HepG2 (cell line): ENCODE measurements around the gene SPSB1. TPM values are rescaled to one million over a fixed set of nuclear protein-coding genes. Genes with fewer than 3 reads are reported as not detected.

Source experiments
- HDAC1 ChIP-seq: sonication (generic); formaldehyde crosslinking; IDR thresholded peaks from 2 replicates; pipeline ENCODE4 v1.5.1; 2020; ENCODE audit warnings: mild to moderate bottlenecking, missing genetic modification reagents
- XRCC5 ChIP-seq: fragments of 200-400 bp; formaldehyde crosslinking; optimal IDR thresholded peaks from 2 replicates; pipeline ENCODE3; 2017; ENCODE audit warnings: mild to moderate bottlenecking, low read length
- ZMAT5 ChIP-seq: sonication (generic); formaldehyde crosslinking; IDR thresholded peaks from 2 replicates; pipeline ENCODE4 v1.5.0; 2020; ENCODE audit warnings: mild to moderate bottlenecking, low read depth, missing genetic modification reagents, borderline replicate concordance
- ZNF136 ChIP-seq: sonication (generic); formaldehyde crosslinking; IDR thresholded peaks from 2 replicates; pipeline ENCODE4 v1.8.1; 2022; ENCODE audit warnings: low read depth, mild to moderate bottlenecking, moderate library complexity, missing genetic modification reagents
- ZNF280D ChIP-seq: sonication (generic); formaldehyde crosslinking; IDR thresholded peaks from 2 replicates; pipeline ENCODE4 v1.5.1; 2020; ENCODE audit warnings: mild to moderate bottlenecking, missing genetic modification reagents
- ZNF772 ChIP-seq: sonication (generic); formaldehyde crosslinking; IDR thresholded peaks from 2 replicates; pipeline ENCODE4 v1.5.0; 2020; ENCODE audit warnings: mild to moderate bottlenecking, missing genetic modification reagents
- polyA plus RNA-seq, 8 experiments: library from polyadenylated mRNA; depleted of rRNA in 3 of 8; stranded (reverse) in 7 of 8; unstranded in 1 of 8; fragments of >200 nt; fragmentation: Illumina TruSeq in 4 of 8; extraction: Trizol in 4 of 8; gene quantifications; 2 replicates each; pipeline versions ENCODE4 v1.2.1 to v1.2.3, GENCODE V29; 2011 to 2016; ENCODE audit warnings: low read depth in 4 of 8, missing spikeins in 1 of 8, mixed read lengths in 1 of 8; ENCODE audit not compliant: insufficient read depth in 1 of 8
- total RNA-seq, 5 experiments: library from RNA; depleted of rRNA; stranded (reverse); fragments of >200 nt; fragmentation: Illumina TruSeq; extraction: Trizol; gene quantifications; 2 replicates each; pipeline ENCODE4 v1.2.3, GENCODE V29; 2016; ENCODE audit warnings: low read depth in 1 of 5
- TF ChIP-seq, protein P1 (sequence below): sonication (generic); formaldehyde crosslinking; IDR thresholded peaks from 2 replicates; pipeline ENCODE4 v1.4.0; 2020; ENCODE audit warnings: mild to moderate bottlenecking, missing genetic modification reagents, borderline replicate concordance

Gene SPSB1
- total and polyA plus RNA-seq, 2 of the 13 experiments (the other 11 are each of a cell fraction or from before 2014, with no cell fraction given), result 5.0 to 8.0 TPM

GRCh38 chr1:9275567-9276034 is 17.1 kb upstream of the SPSB1 start (continued):
- TF ChIP-seq, protein P1, sequence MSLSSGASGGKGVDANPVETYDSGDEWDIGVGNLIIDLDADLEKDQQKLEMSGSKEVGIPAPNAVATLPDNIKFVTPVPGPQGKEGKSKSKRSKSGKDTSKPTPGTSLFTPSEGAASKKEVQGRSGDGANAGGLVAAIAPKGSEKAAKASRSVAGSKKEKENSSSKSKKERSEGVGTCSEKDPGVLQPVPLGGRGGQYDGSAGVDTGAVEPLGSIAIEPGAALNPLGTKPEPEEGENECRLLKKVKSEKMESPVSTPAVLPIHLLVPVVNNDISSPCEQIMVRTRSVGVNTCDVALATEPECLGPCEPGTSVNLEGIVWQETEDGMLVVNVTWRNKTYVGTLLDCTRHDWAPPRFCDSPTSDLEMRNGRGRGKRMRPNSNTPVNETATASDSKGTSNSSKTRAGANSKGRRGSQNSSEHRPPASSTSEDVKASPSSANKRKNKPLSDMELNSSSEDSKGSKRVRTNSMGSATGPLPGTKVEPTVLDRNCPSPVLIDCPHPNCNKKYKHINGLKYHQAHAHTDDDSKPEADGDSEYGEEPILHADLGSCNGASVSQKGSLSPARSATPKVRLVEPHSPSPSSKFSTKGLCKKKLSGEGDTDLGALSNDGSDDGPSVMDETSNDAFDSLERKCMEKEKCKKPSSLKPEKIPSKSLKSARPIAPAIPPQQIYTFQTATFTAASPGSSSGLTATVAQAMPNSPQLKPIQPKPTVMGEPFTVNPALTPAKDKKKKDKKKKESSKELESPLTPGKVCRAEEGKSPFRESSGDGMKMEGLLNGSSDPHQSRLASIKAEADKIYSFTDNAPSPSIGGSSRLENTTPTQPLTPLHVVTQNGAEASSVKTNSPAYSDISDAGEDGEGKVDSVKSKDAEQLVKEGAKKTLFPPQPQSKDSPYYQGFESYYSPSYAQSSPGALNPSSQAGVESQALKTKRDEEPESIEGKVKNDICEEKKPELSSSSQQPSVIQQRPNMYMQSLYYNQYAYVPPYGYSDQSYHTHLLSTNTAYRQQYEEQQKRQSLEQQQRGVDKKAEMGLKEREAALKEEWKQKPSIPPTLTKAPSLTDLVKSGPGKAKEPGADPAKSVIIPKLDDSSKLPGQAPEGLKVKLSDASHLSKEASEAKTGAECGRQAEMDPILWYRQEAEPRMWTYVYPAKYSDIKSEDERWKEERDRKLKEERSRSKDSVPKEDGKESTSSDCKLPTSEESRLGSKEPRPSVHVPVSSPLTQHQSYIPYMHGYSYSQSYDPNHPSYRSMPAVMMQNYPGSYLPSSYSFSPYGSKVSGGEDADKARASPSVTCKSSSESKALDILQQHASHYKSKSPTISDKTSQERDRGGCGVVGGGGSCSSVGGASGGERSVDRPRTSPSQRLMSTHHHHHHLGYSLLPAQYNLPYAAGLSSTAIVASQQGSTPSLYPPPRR (CRISPR knock-in tag), result no peak
- TF ChIP-seq ZNF136 (no peak), ZMAT5 (CRISPR knock-in tag) (no peak), ZNF280D (CRISPR knock-in tag) (no peak), XRCC5 (peak; percentile 16), HDAC1 (CRISPR knock-in tag) (no peak), ZNF772 (CRISPR knock-in tag) (no peak)
